Endothelial cell (in vitro differentiated cells): ENCODE results near the gene CDON. TPM values are rescaled to one million over a fixed set of nuclear protein-coding genes. Genes with fewer than 3 reads are reported as not detected.
A peak's percentile ranks its signal among the peaks of the same experiment; 100 is the strongest.

Experiments used
- DNase-seq: peaks from one replicate; pipeline ENCODE4 v3.0.0; 2021; ENCODE audit warnings: low spot score
- H3K27ac Mint-ChIP-seq: one replicate; pipeline ENCODE4 v1.8.0; 2021; ENCODE audit warnings: mixed read lengths, inconsistent platforms; ENCODE audit not compliant: unreplicated experiment
- H3K27me3 Mint-ChIP-seq: one replicate; pipeline ENCODE4 v1.8.0; 2021; ENCODE audit warnings: mild to moderate bottlenecking, moderate library complexity, mixed read lengths, inconsistent platforms; ENCODE audit not compliant: unreplicated experiment
- H3K36me3 Mint-ChIP-seq: one replicate; pipeline ENCODE4 v1.8.0; 2021; ENCODE audit warnings: mild to moderate bottlenecking, low read depth, mixed read lengths, inconsistent platforms; ENCODE audit not compliant: unreplicated experiment
- H3K4me1 Mint-ChIP-seq: one replicate; pipeline ENCODE4 v1.8.0; 2021; ENCODE audit warnings: mild to moderate bottlenecking, mixed read lengths, inconsistent platforms; ENCODE audit not compliant: unreplicated experiment
- H3K4me3 Mint-ChIP-seq: one replicate; pipeline ENCODE4 v1.8.0; 2021; ENCODE audit warnings: mild to moderate bottlenecking, mixed read lengths, inconsistent platforms; ENCODE audit not compliant: unreplicated experiment
- H3K9me3 Mint-ChIP-seq: one replicate; pipeline ENCODE4 v1.8.0; 2021; ENCODE audit warnings: mixed read lengths, inconsistent platforms; ENCODE audit not compliant: unreplicated experiment
- total RNA-seq: library from RNA; stranded (reverse); fragmentation: NEBNext Ultra II Directional; extraction: Animal tissue kit (Norgen Biotek cat#: 25700); gene quantifications from one replicate; pipeline ENCODE4 v1.2.1, GENCODE V29; 2021; ENCODE audit not compliant: unreplicated experiment
- TF ChIP-seq, protein P1 (sequence below): fragments of 200-600 bp; sonication (generic); IDR thresholded peaks from one replicate; pipeline ENCODE4 v1.5.0; 2021; ENCODE audit warnings: antibody characterized with exemption; ENCODE audit not compliant: unreplicated experiment

Gene CDON
- total RNA-seq, 1 donor from 2014 or later, result 25.2 TPM

DNA sequence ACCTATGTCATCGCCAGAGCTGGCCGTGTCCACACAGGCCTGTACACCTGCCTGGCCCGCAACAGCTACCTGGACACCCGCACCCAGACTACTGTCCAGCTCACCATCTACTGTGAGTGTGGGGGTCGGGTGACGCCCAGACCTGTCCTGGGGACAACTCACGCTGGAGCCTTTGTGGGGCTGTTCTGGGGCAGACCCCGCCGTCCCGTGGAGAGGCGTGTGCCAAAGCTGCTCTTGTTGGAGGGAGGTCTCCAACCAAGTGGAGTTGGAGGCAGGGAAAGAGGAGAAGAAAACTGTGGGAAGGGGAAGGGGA is 112.5 kb downstream of the CDON start:
- Mint-ChIP-seq H3K4me1 (peaks cover 4% of the 10 kb centered on the region), H3K27ac (no peak overlapping the region), H3K27me3 (peaks cover 9% of the 10 kb centered on the region), H3K9me3 (no peaks in the 10 kb centered on the region), H3K36me3 (peaks cover 8% of the 10 kb centered on the region), H3K4me3 (no peak overlapping the region)
- DNase-seq, result no peak
- TF ChIP-seq, protein P1, sequence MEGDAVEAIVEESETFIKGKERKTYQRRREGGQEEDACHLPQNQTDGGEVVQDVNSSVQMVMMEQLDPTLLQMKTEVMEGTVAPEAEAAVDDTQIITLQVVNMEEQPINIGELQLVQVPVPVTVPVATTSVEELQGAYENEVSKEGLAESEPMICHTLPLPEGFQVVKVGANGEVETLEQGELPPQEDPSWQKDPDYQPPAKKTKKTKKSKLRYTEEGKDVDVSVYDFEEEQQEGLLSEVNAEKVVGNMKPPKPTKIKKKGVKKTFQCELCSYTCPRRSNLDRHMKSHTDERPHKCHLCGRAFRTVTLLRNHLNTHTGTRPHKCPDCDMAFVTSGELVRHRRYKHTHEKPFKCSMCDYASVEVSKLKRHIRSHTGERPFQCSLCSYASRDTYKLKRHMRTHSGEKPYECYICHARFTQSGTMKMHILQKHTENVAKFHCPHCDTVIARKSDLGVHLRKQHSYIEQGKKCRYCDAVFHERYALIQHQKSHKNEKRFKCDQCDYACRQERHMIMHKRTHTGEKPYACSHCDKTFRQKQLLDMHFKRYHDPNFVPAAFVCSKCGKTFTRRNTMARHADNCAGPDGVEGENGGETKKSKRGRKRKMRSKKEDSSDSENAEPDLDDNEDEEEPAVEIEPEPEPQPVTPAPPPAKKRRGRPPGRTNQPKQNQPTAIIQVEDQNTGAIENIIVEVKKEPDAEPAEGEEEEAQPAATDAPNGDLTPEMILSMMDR, result no peak

DNA sequence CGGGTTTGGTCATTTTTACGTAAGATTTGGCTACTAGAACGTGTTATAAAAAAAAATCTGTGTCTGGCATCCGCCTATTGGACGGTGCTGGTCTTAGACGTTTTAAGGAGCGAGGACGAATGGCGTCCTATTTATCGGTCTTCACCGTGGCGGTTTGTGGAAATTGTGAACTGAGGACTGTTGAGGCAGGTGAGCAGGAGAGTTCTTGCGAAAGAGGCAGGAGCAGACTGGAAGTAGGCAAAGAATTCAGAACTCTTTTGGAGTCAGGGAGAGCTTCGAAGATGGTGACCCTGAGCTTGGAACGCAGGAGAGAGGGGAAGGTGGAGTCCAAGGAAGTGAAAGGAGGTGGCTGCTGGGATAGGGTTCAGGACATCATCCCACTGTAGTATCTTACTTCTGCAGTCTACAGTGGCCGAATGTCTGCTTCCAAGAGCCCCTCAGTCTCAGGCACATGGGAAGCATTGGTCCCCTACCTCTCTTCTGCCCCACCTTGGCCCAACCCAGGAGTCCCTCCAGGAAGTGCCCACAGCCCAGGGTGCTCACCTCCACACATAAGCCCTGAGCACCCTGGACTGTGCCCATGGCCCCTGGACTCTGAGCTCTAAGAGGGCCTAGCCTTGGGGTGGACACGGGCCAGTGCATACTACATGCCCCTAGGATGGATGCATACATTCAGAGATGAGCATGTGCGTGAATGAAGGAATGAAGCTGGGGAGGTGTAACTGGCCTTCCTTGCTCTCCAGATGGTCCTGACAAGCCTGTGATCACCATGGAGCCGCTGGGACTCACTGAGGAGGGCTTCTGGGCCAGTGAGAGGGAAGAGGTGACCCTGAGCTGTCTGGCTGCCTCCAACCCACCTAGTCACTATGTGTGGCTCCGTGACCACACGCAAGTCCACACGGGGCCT is 113.1 kb downstream of the CDON start:
- H3K27ac Mint-ChIP-seq, result peak overlapping the region; percentile 49
- peaks cover 7% of the 10 kb centered on the region for H3K27me3 Mint-ChIP-seq
- peaks cover 6% of the 10 kb centered on the region for H3K36me3 Mint-ChIP-seq
- no peaks in the 10 kb centered on the region for H3K9me3 Mint-ChIP-seq
- H3K4me1 Mint-ChIP-seq, result peaks cover 4% of the 10 kb centered on the region
- H3K4me3 Mint-ChIP-seq, result peak overlapping the region; percentile 9
- DNase-seq, result no peak
- TF ChIP-seq, protein P1, result no peak

DNA sequence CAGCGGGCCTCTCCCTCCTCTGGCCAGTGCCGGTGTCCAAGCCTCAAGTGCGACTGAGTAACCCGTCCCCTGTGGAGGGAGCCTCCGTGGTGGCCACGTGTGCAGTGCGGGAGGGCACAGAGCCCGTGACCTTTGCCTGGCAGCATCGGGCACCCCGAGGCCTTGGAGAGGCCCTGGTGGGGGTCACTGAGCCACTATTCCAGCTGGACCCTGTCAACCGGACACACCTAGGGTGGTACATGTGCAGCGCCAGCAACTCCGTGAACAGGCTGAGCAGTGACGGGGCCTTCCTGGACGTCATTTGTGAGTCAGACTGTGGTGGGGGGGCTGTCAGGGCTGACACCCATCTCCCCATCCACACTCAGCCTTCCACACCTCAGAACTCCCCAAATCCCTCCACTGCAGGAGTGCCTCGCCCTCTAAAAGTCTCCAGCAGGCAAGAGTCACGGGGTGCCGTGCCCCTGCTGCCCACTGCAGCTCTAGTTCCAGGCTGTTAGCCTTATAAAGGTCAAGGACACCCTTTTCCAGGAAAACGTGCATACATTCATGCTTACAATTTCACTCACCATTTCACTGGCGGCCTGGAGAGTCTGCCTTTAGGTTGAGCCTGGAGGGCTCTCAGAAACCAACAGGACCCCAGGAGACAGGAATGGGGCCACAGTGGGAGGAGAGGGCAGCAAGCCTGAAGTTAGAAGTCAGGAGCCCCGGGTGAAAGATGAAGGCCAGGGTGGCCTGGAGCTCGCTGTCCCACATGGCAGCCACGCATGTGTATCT is 114.2 kb downstream of the CDON start:
- Mint-ChIP-seq H3K9me3 (no peaks in the 10 kb centered on the region), H3K36me3 (peaks cover 3% of the 10 kb centered on the region), H3K27ac (no peak overlapping the region), H3K4me1 (peaks cover 4% of the 10 kb centered on the region), H3K4me3 (no peak overlapping the region), H3K27me3 (peaks cover 3% of the 10 kb centered on the region)
- TF ChIP-seq, protein P1, result no peak
- DNase-seq, result no peak

DNA sequence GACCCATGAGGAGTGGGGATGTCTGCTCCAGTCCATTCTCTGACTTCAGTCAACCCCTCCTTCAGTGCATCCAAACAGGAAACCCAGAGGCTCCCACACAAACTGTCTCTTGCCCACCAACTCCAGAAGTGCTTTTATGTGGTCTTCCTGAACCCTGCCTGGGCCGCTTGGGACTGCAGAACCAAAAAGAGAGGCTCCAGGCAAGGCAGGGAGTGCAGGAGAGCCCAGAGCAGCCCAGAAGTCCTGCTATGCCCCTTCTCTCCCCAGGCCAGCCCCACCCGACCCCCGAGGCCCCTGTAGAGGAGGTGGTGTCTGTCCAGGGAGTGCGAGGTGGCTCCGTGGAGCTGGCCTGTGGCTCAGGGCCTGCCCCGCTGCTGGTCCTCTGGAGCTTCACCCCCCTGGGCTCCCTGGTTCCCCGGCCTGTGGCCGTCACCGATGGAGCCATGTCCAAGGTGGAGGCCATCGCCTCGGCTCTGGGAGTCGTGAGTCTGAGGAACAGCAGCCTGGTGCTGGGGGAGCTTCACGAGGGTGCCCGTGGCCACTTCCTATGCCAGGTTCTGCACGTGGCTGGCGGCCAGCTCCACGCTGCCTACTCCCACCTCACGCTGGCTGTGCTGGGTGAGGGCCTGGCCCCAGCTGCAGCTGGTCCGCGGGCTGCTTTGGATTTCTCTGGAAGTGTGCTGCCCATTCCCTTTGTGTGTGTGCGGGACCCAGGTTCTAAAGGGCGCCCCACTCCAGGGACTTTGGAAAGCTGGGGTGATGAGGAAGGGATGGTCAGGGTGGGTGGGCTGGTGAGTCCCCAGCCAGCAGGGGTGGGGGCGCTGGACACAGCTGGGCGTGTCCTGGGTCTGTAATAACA is 115.0 kb downstream of the CDON start:
- H3K9me3 Mint-ChIP-seq, result no peaks in the 10 kb centered on the region
- TF ChIP-seq, protein P1, result no peak
- H3K27me3 Mint-ChIP-seq, result peaks cover 3% of the 10 kb centered on the region
- no peak overlapping the region for H3K27ac Mint-ChIP-seq
- peaks cover 3% of the 10 kb centered on the region for H3K36me3 Mint-ChIP-seq
- H3K4me3 Mint-ChIP-seq, result no peak overlapping the region
- no peak for DNase-seq
- peaks cover 4% of the 10 kb centered on the region for H3K4me1 Mint-ChIP-seq
